22Rv1 (cell line): ENCODE data around the gene YBX2.

Source experiments
- ZFX ChIP-seq: fragments of 450-650 bp; IDR thresholded peaks from 2 replicates; pipeline ENCODE4 v1.6.1; 2017; ENCODE audit warnings: antibody characterized with exemption, borderline replicate concordance
- TF ChIP-seq, protein P1 (sequence below): fragments of 450-650 bp; IDR thresholded peaks from 2 replicates; pipeline ENCODE4 v1.5.1; 2017; ENCODE audit warnings: mild to moderate bottlenecking

DNA sequence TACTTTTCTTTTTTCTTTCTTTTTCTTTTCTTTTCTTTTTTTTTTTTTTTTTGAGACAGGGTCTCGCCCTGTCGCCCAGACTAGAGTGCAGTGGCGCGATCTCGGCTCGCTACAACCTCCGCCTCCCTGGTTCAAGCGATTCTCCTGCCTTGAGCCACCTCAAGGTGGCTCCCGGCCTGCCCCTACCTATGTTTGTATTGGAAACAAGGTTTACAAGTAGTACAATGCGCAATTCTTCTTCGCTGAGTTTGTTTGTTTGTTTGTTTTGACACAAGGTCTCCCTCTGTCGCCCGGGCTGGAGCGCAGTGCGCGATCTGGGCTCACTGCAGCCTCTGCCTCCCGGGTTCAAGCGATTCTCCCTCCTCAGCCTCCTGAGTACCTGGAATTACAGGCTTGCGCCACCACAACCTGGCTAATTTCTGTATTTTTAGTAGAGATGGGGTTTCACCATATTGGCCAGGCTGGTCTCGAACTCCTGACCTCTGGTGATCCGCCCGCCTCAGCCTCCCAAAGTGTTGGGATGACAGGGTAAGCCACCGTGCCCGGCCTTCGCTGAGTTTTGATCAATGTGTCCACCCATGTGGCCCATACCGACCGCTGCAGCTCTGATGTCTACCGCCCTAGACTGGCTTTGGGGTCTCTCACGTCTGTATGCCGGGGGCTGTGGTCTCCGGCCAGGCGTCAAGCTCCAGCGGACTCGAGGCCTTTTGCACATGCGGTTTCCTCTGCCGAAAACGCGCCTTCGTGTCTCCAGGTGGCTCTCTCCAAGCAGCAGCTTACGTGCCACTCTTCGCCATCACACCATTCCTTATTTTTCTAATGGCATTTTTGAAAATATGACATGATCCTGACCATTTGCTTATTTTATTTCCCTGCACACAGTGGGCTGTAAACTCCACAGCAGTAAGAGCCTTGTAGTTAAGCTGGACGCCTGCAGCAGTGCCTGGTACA lies 1.1 kb upstream of the YBX2 start:
- TF ChIP-seq, protein P1, sequence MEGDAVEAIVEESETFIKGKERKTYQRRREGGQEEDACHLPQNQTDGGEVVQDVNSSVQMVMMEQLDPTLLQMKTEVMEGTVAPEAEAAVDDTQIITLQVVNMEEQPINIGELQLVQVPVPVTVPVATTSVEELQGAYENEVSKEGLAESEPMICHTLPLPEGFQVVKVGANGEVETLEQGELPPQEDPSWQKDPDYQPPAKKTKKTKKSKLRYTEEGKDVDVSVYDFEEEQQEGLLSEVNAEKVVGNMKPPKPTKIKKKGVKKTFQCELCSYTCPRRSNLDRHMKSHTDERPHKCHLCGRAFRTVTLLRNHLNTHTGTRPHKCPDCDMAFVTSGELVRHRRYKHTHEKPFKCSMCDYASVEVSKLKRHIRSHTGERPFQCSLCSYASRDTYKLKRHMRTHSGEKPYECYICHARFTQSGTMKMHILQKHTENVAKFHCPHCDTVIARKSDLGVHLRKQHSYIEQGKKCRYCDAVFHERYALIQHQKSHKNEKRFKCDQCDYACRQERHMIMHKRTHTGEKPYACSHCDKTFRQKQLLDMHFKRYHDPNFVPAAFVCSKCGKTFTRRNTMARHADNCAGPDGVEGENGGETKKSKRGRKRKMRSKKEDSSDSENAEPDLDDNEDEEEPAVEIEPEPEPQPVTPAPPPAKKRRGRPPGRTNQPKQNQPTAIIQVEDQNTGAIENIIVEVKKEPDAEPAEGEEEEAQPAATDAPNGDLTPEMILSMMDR = peak; percentile 74
- TF ChIP-seq ZFX = no peak
